Cardiac muscle cell (in vitro differentiated cells and primary cell): ENCODE measurements around the gene MATN4. TPM values are rescaled to one million over a fixed set of nuclear protein-coding genes. Genes with fewer than 3 reads are reported as not detected.

ENCODE experiments used
- DNase-seq, 2 donors: peaks; one replicate each; pipeline versions ENCODE4 v3.0.0 to v3.0.0-alpha.2; 2010 to 2017; ENCODE audit warnings: low read depth in 1 of 2, low spot score in 1 of 2
- H3K27ac ChIP-seq: fragments of 200-600 bp; sonication (generic); 2 replicates; pipeline ENCODE4 v1.5.1; 2016
- H3K27me3 ChIP-seq: fragments of 200-600 bp; sonication (generic); 2 replicates; pipeline ENCODE4 v1.6.0; 2016; ENCODE audit warnings: control low read depth
- H3K36me3 ChIP-seq: fragments of 200-600 bp; sonication (generic); 2 replicates; pipeline ENCODE4 v1.5.1; 2016; ENCODE audit warnings: control low read depth
- H3K4me1 ChIP-seq: fragments of 200-600 bp; sonication (generic); 2 replicates; pipeline ENCODE4 v1.8.1; 2017; ENCODE audit warnings: low read depth, mild to moderate bottlenecking, mixed run types
- H3K4me3 ChIP-seq: fragments of 200-600 bp; sonication (generic); 2 replicates; pipeline ENCODE4 v1.5.1; 2016; ENCODE audit warnings: mild to moderate bottlenecking
- H3K9me3 ChIP-seq: fragments of 200-600 bp; sonication (generic); 2 replicates; pipeline ENCODE4 v1.5.1; 2017; ENCODE audit warnings: low read depth, mild to moderate bottlenecking, control low read depth
- polyA plus RNA-seq: library from polyadenylated mRNA; unstranded; fragments of >200 nt; fragmentation: Nextera tagmentation; extraction: Ambion mirVana; gene quantifications from 2 replicates; pipeline ENCODE4 v1.2.1, GENCODE V29; 2016
- total RNA-seq: library from RNA; depleted of rRNA; stranded (reverse); fragments of >200 nt; gene quantifications from 2 replicates; pipeline ENCODE4 v1.2.3, GENCODE V29; 2016
- TF ChIP-seq, protein P1 (sequence below): IDR thresholded peaks from 2 replicates; pipeline ENCODE4 v1.5.1; 2012; ENCODE audit warnings: low read depth, mild to moderate bottlenecking, low read length

MATN4 gene
- total and polyA plus RNA-seq, 2 experiments from 2014 or later, result not detected

GRCh38 chr20:45257711-45258110 lies 50.4 kb downstream of the MATN4 start:
- no peak for DNase-seq
- H3K27ac ChIP-seq, result no peak overlapping the region
- no peaks in the 10 kb centered on the region for H3K4me1 ChIP-seq
- H3K4me3 ChIP-seq, result no peak overlapping the region
- TF ChIP-seq, protein P1, sequence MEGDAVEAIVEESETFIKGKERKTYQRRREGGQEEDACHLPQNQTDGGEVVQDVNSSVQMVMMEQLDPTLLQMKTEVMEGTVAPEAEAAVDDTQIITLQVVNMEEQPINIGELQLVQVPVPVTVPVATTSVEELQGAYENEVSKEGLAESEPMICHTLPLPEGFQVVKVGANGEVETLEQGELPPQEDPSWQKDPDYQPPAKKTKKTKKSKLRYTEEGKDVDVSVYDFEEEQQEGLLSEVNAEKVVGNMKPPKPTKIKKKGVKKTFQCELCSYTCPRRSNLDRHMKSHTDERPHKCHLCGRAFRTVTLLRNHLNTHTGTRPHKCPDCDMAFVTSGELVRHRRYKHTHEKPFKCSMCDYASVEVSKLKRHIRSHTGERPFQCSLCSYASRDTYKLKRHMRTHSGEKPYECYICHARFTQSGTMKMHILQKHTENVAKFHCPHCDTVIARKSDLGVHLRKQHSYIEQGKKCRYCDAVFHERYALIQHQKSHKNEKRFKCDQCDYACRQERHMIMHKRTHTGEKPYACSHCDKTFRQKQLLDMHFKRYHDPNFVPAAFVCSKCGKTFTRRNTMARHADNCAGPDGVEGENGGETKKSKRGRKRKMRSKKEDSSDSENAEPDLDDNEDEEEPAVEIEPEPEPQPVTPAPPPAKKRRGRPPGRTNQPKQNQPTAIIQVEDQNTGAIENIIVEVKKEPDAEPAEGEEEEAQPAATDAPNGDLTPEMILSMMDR, result no peak
- H3K36me3 ChIP-seq, result no peaks in the 10 kb centered on the region
- H3K27me3 ChIP-seq, result no peaks in the 10 kb centered on the region
- H3K9me3 ChIP-seq, result no peaks in the 10 kb centered on the region

GRCh38 chr20:45257161-45257560 lies 50.9 kb downstream of the MATN4 start:
- no peak for DNase-seq
- Histone ChIP-seq H3K4me1 (no peaks in the 10 kb centered on the region), H3K27ac (no peak overlapping the region), H3K4me3 (no peak overlapping the region), H3K36me3 (no peaks in the 10 kb centered on the region), H3K9me3 (no peaks in the 10 kb centered on the region), H3K27me3 (no peaks in the 10 kb centered on the region)
- TF ChIP-seq, protein P1, result no peak

GRCh38 chr20:45254383-45255262 lies 53.5 kb downstream of the MATN4 start, which contains the start of gene SLPI:
SLPI (minus strand) TSS chr20:45254564; CDS start chr20:45254543, 21 bp downstream.
- peak in 1 of 2 donors; percentile 84 for DNase-seq
- Histone ChIP-seq H3K4me3 (no peak within 1 kb of the TSS), H3K36me3 (no peaks in the 10 kb centered on the region), H3K4me1 (no peaks in the 10 kb centered on the region), H3K9me3 (no peaks in the 10 kb centered on the region), H3K27ac (no peak within 1 kb of the TSS), H3K27me3 (no peaks in the 10 kb centered on the region)
- TF ChIP-seq, protein P1, result no peak

- no peak overlapping the region for H3K27ac ChIP-seq
- H3K9me3 ChIP-seq, result no peaks in the 10 kb centered on the region
- H3K4me1 ChIP-seq, result no peaks in the 10 kb centered on the region
- peaks cover 5% of the 10 kb centered on the region for H3K27me3 ChIP-seq
- TF ChIP-seq, protein P1, result no peak
- no peak overlapping the region for H3K4me3 ChIP-seq
- DNase-seq, result no peak
- no peaks in the 10 kb centered on the region for H3K36me3 ChIP-seq
Measured at GRCh38 chr20:45253261-45253660, 54.8 kb downstream of the MATN4 start.

GRCh38 chr20:45251884-45252560 lies 56.1 kb downstream of the MATN4 start:
- Histone ChIP-seq H3K4me3 (no peak overlapping the region), H3K36me3 (no peaks in the 10 kb centered on the region), H3K4me1 (no peaks in the 10 kb centered on the region), H3K9me3 (no peaks in the 10 kb centered on the region), H3K27me3 (peaks cover 9% of the 10 kb centered on the region), H3K27ac (no peak overlapping the region)
- no peak for DNase-seq
- TF ChIP-seq, protein P1, result no peak
